CD4-positive, alpha-beta T cell treated with Interleukin-15 for 1 hour (primary cell): Measurements from ENCODE around the gene CDK10.
A peak's percentile ranks its signal among the peaks of the same experiment; 100 is the strongest.

Experiments
- DNase-seq: peaks from one replicate; pipeline ENCODE4 v3.0.0-alpha.2; 2020

The CDK10 gene

GRCh38 chr16:89716916-89717687 lies 30.6 kb downstream of the CDK10 start:
- DNase-seq, result no peak

GRCh38 chr16:89717688-89718505 lies 31.4 kb downstream of the CDK10 start:
- DNase-seq, result no peak

GRCh38 chr16:89720551-89720812 lies 34.0 kb downstream of the CDK10 start:
- no peak for DNase-seq

GRCh38 chr16:89720813-89721545 lies 34.5 kb downstream of the CDK10 start, which contains the start of the genes VPS9D1 and ZNF276:
Gene VPS9D1 (minus strand): TSS chr16:89720898. CDS start chr16:89720861, 37 bp downstream.
Gene ZNF276 (plus strand): TSS chr16:89721537. CDS start chr16:89721641, 104 bp downstream.
- peak; percentile 77 for DNase-seq

- peak; percentile 91 for DNase-seq
Measured at GRCh38 chr16:89721546-89722391, 35.3 kb downstream of the CDK10 start.

- DNase-seq, result peak; percentile 86
Measured at GRCh38 chr16:89722392-89723278, 36.1 kb downstream of the CDK10 start.

- peak; percentile 86 for DNase-seq
Measured at GRCh38 chr16:89723279-89724250, 37.1 kb downstream of the CDK10 start.

- DNase-seq, result no peak
Measured at GRCh38 chr16:89727406-89728120, 41.1 kb downstream of the CDK10 start.

- DNase-seq, result no peak
Measured at GRCh38 chr16:89729293-89729692, 42.8 kb downstream of the CDK10 start.

- DNase-seq, result no peak
Measured at GRCh38 chr16:89729863-89730593, 43.5 kb downstream of the CDK10 start.

GRCh38 chr16:89730610-89731234 lies 44.2 kb downstream of the CDK10 start:
- no peak for DNase-seq

GRCh38 chr16:89732142-89732917 lies 45.8 kb downstream of the CDK10 start:
- DNase-seq, result no peak

GRCh38 chr16:89732918-89733242 lies 46.4 kb downstream of the CDK10 start:
- DNase-seq, result no peak

GRCh38 chr16:89733322-89733721 lies 46.8 kb downstream of the CDK10 start:
- no peak for DNase-seq

GRCh38 chr16:89733792-89734191 lies 47.3 kb downstream of the CDK10 start:
- DNase-seq, result no peak

GRCh38 chr16:89736554-89736953 lies 50.1 kb downstream of the CDK10 start:
- DNase-seq, result no peak

GRCh38 chr16:89737341-89738071 lies 51.0 kb downstream of the CDK10 start:
- no peak for DNase-seq
